K562 (cell line): ENCODE data around the gene ZNF787. TPM values are rescaled to one million over a fixed set of nuclear protein-coding genes. Genes with fewer than 3 reads are reported as not detected.

Experiments
- CBX3 ChIP-seq, 2 experiments: IDR thresholded peaks; 1 replicate in 1 of 2; 2 replicates in 1 of 2; pipeline ENCODE4 v1.6.1; 2012; ENCODE audit warnings: inconsistent platforms in 2 of 2, low read length in 2 of 2, borderline replicate concordance in 1 of 2, control low read depth in 1 of 2
- CXXC5 ChIP-seq: fragments of 250-450 bp; sonication (Bioruptor Pico); IDR thresholded peaks from 2 replicates; pipeline ENCODE4 v1.8.0; 2022; ENCODE audit warnings: inconsistent platforms, mild to moderate bottlenecking, moderate library complexity
- DNMT1 ChIP-seq: fragments of 450-650 bp; IDR thresholded peaks from 2 replicates; pipeline ENCODE4 v1.6.1; 2016; ENCODE audit warnings: antibody characterized with exemption, mild to moderate bottlenecking
- ELK1 ChIP-seq: sonication (generic); formaldehyde crosslinking; IDR thresholded peaks from 2 replicates; pipeline ENCODE4 v1.8.1; 2022; ENCODE audit warnings: missing genetic modification reagents
- ETS2 ChIP-seq: IDR thresholded peaks from 2 replicates; pipeline ENCODE4 v1.6.1; 2016; ENCODE audit warnings: borderline replicate concordance, missing genetic modification characterization, mild to moderate bottlenecking, moderate library complexity, missing compliant biosample characterization; ENCODE audit not compliant: poor library complexity, severe bottlenecking
- FOXJ2 ChIP-seq: fragments of 200-800 bp; sonication (Bioruptor generic); IDR thresholded peaks from 2 replicates; pipeline ENCODE4 v1.6.1; 2016; ENCODE audit warnings: missing genetic modification characterization, missing compliant biosample characterization
- JUN ChIP-seq, 2 experiments: sonication (generic) in 1 of 2; formaldehyde crosslinking in 1 of 2; IDR thresholded peaks; 2 replicates each; pipeline versions ENCODE4 v1.6.1 to v1.8.0; 2012 to 2022; ENCODE audit warnings: borderline replicate concordance in 2 of 2, mild to moderate bottlenecking in 2 of 2, improper control_type of control experiment in 1 of 2, low read depth in 1 of 2, low read length in 1 of 2, missing genetic modification reagents in 1 of 2
- MEF2D ChIP-seq: conservative IDR thresholded peaks from 2 replicates; pipeline ENCODE4 v1.6.1; 2016; ENCODE audit warnings: low read depth, missing genetic modification characterization, missing compliant biosample characterization
- NFATC3 ChIP-seq: fragments of 450-650 bp; IDR thresholded peaks from 2 replicates; pipeline ENCODE4 v1.6.1; 2017; ENCODE audit warnings: mild to moderate bottlenecking
- NFRKB ChIP-seq: fragments of 450-650 bp; IDR thresholded peaks from 2 replicates; pipeline ENCODE4 v1.6.1; 2016; ENCODE audit warnings: low read depth
- SMAD2 ChIP-seq: fragments of 150-350 bp; IDR thresholded peaks from 2 replicates; pipeline ENCODE4 v1.6.1; 2014; ENCODE audit warnings: low read depth, mild to moderate bottlenecking, low read length
- SMAD4 ChIP-seq: fragments of 250-450 bp; sonication (Bioruptor Pico); conservative IDR thresholded peaks from 2 replicates; pipeline ENCODE4 v1.8.0; 2021; ENCODE audit warnings: inconsistent platforms, mild to moderate bottlenecking, moderate library complexity
- SNIP1 ChIP-seq: fragments of 450-650 bp; IDR thresholded peaks from 2 replicates; pipeline ENCODE4 v1.7.1; 2017; ENCODE audit warnings: low read depth, mild to moderate bottlenecking
- SREBF2 ChIP-seq: sonication (generic); formaldehyde crosslinking; IDR thresholded peaks from 2 replicates; pipeline ENCODE4 v1.4.0; 2020; ENCODE audit warnings: mild to moderate bottlenecking, missing genetic modification reagents
- SRF ChIP-seq, 2 experiments: fragments of 250-450, 450-650 bp in 1 of 2; sonication (Bioruptor Pico) in 1 of 2; sonication (generic) in 1 of 2; formaldehyde crosslinking; IDR thresholded peaks; 2 replicates each; pipeline versions ENCODE4 v1.5.0 to v1.5.1; 2020 to 2022; ENCODE audit warnings: mild to moderate bottlenecking in 1 of 2, missing genetic modification reagents in 1 of 2
- XRCC4 ChIP-seq: IDR thresholded peaks from one replicate; pipeline ENCODE4 v1.6.1; 2011; ENCODE audit not compliant: insufficient read depth, insufficient read length; ENCODE audit errors: extremely low read depth
- ZBTB7A ChIP-seq: IDR thresholded peaks from 2 replicates; pipeline ENCODE4 v1.6.1; 2011; ENCODE audit warnings: low read depth, mild to moderate bottlenecking, low read length, moderate library complexity, borderline replicate concordance; ENCODE audit not compliant: control insufficient read depth
- ZNF165 ChIP-seq: fragments of 250-450 bp; sonication (Bioruptor Pico); IDR thresholded peaks from 2 replicates; pipeline ENCODE4 v1.4.0; 2020; ENCODE audit warnings: borderline replicate concordance
- ZNF175 ChIP-seq: fragments of 200-800 bp; sonication (Bioruptor generic); IDR thresholded peaks from 2 replicates; pipeline ENCODE4 v1.6.1; 2016; ENCODE audit warnings: low read depth, mild to moderate bottlenecking, missing genetic modification characterization, missing compliant biosample characterization
- ZNF23 ChIP-seq: fragments of 250-450 bp; sonication (Bioruptor Pico); IDR thresholded peaks from 2 replicates; pipeline ENCODE4 v1.4.0; 2020; ENCODE audit warnings: mild to moderate bottlenecking
- ZNF232 ChIP-seq: sonication (generic); formaldehyde crosslinking; IDR thresholded peaks from 2 replicates; pipeline ENCODE4 v1.8.0; 2022; ENCODE audit warnings: mild to moderate bottlenecking, missing genetic modification reagents
- ZNF277 ChIP-seq: fragments of 250-450 bp; sonication (Bioruptor Pico); IDR thresholded peaks from 2 replicates; pipeline ENCODE4 v1.8.0; 2022; ENCODE audit warnings: inconsistent platforms, mild to moderate bottlenecking, moderate library complexity, borderline replicate concordance
- ZNF57 ChIP-seq: fragments of 450-650 bp; formaldehyde crosslinking; IDR thresholded peaks from 2 replicates; pipeline ENCODE4 v1.4.0; 2020; ENCODE audit warnings: mild to moderate bottlenecking, moderate library complexity
- ZNF766 ChIP-seq: fragments of 200-800 bp; sonication (Bioruptor generic); conservative IDR thresholded peaks from 2 replicates; pipeline ENCODE4 v1.6.1; 2016; ENCODE audit warnings: missing genetic modification characterization, missing compliant biosample characterization
- polyA plus RNA-seq, 8 experiments: library from polyadenylated mRNA; depleted of rRNA in 4 of 8; stranded (reverse) in 5 of 8; unstranded in 3 of 8; fragments of >200 nt; fragmentation: Nextera tagmentation in 2 of 8; fragmentation: Illumina TruSeq in 1 of 8; extraction: Ambion mirVana in 2 of 8; extraction: Trizol in 1 of 8; gene quantifications; 2 replicates each; pipeline versions ENCODE4 v1.2.1 to v1.2.3, GENCODE V29; 2011 to 2014; ENCODE audit warnings: inconsistent platforms in 1 of 8, missing spikeins in 1 of 8
- total RNA-seq, 7 experiments: library from RNA; depleted of rRNA in 6 of 7; stranded (reverse); fragments of >200 nt in 6 of 7; fragmentation: Illumina TruSeq in 2 of 7; extraction: Trizol in 2 of 7; gene quantifications; 2 replicates each; pipeline versions ENCODE4 v1.2.1 to v1.2.3, GENCODE V29; 2011 to 2021; ENCODE audit warnings: low replicate concordance in 1 of 7

The ZNF787 gene
- total and polyA plus RNA-seq, 9 of the 15 experiments (the other 6 are each of a cell fraction or from before 2014, with no cell fraction given): 0.45 to 77.6 (median 7.3) TPM

GRCh38 chr19:56140583-56141416, 19.7 kb upstream of the ZNF787 start, which contains the start of gene ZNF444 (continued):
- TF ChIP-seq DNMT1 (no peak), ZNF232 (CRISPR knock-in tag) (no peak), SRF (CRISPR knock-in tag; IDR thresholded peaks at IDR 0.05) (peak in 1 of 2 experiments; percentile 44; a peak in 1 of 4 replicates), CXXC5 (CRISPR knock-in tag) (peak; percentile 78), ZNF23 (CRISPR knock-in tag) (no peak), SMAD2 (peak; percentile 53; the same call in 1 of the 2 replicates), ZNF175 (CRISPR knock-in tag) (peak; percentile 93), ETS2 (tag) (no peak), ZNF57 (CRISPR knock-in tag) (no peak), ZBTB7A (peak; percentile 59; the same call in 1 of the 2 replicates), XRCC4 (no peak), ZNF766 (CRISPR knock-in tag) (peak; percentile 94), NFATC3 (no peak), SMAD4 (CRISPR knock-in tag) (0 out of 2 replicates have a peak, but pooled peaks have one; percentile 22), CBX3 (IDR thresholded peaks at IDR 0.05; ENCODE audit: borderline replicate concordance in 1 of 2, low read length in 2 of 2) (no peak), ELK1 (CRISPR knock-in tag) (no peak), SREBF2 (no peak), FOXJ2 (tag) (peak; percentile 93), ZNF165 (CRISPR knock-in tag) (no peak), JUN (IDR thresholded peaks at IDR 0.05; ENCODE audit: borderline replicate concordance, low read depth, low read length) (0 out of 2 replicates have a peak, but pooled peaks have one; percentile 25), JUN (CRISPR knock-in tag; IDR thresholded peaks at IDR 0.05; ENCODE audit: borderline replicate concordance) (peak; percentile 55; the same call in 1 of the 2 replicates), SNIP1 (no peak), ZNF277 (CRISPR knock-in tag) (no peak), MEF2D (tag) (peak; percentile 80; the same call in 1 of the 2 replicates), NFRKB (peak; percentile 94)
